ENCODE results near the gene RBM23.

Gene RBM23

DNA sequence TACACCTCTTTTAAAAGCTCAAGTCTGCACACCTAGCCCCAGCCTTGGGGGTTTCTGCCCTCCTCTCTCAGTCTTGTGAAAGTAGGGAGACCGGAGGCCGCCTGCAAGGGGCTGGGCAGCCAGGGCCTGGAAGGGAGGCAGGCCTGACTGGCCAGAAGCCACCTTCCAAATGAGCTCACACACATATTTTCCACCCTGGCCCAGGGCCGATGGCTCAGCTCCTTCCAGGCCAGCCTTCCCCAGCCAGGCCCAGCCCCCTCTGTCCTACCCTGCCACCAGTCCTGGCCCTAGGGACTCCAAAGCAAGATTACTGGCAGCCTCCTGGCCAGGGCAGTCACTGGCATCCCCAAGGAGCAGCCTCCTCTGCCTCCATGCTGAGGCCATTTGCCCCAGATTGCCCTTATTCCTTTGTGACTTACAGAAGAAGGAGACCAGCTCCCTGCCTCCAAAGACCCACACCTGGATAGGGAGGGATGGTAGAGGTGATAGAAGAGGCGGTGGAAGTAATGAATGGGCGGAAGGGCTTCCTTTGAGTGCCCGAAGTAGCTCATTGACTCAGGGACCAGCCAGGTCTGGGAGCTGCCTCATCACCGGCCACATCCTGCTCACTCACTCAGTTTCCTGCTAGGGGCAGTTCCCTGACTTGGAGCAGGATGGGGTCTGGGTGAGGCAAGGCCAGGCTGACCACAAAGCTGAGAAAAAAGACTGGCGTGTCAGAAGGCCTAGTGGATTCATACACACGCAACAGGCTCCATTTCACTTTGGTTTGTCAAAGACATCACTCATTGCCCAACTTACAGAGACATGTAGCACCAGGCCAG lies 67.8 kb downstream of the RBM23 start:
- Histone ChIP-seq H3K79me2 (ENCODE audit: insufficient read depth, low read length) (no peaks in the 10 kb centered on the region), H3K27me3 (ENCODE audit: insufficient read depth, low read length) (no peaks in the 10 kb centered on the region; the same call in 1 of the 2 replicates), H3K9me3 (ENCODE audit: low read length) (no peaks in the 10 kb centered on the region), H3K4me2 (ENCODE audit: low read length) (no peak overlapping the region), H3F3A (ENCODE audit: insufficient read depth, low read length) (no peaks in the 10 kb centered on the region), H3K9me2 (ENCODE audit: low read depth, low read length) (no peaks in the 10 kb centered on the region), H3K27ac (ENCODE audit: low read depth, low read length, poor library complexity, severe bottlenecking) (no peak overlapping the region), H3K4me1 (ENCODE audit: insufficient read depth, low read length, severe bottlenecking) (peaks cover 4% of the 10 kb centered on the region), H3K36me3 (ENCODE audit: insufficient read depth, low read length) (no peaks in the 10 kb centered on the region), H4K20me1 (ENCODE audit: insufficient read depth, low read length) (no peaks in the 10 kb centered on the region), H2AFZ (ENCODE audit: low read length) (no peak overlapping the region), H3K9ac (ENCODE audit: low read length) (no peak overlapping the region), H3K4me3 (ENCODE audit: low read depth, low read length, poor library complexity, severe bottlenecking) (no peak overlapping the region)
- no peak for TF ChIP-seq EZH2 (IDR thresholded peaks at IDR 0.05; ENCODE audit: borderline replicate concordance, low read length)
- TF ChIP-seq, protein P1, sequence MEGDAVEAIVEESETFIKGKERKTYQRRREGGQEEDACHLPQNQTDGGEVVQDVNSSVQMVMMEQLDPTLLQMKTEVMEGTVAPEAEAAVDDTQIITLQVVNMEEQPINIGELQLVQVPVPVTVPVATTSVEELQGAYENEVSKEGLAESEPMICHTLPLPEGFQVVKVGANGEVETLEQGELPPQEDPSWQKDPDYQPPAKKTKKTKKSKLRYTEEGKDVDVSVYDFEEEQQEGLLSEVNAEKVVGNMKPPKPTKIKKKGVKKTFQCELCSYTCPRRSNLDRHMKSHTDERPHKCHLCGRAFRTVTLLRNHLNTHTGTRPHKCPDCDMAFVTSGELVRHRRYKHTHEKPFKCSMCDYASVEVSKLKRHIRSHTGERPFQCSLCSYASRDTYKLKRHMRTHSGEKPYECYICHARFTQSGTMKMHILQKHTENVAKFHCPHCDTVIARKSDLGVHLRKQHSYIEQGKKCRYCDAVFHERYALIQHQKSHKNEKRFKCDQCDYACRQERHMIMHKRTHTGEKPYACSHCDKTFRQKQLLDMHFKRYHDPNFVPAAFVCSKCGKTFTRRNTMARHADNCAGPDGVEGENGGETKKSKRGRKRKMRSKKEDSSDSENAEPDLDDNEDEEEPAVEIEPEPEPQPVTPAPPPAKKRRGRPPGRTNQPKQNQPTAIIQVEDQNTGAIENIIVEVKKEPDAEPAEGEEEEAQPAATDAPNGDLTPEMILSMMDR (IDR thresholded peaks at IDR 0.05; ENCODE audit: low read length): no peak

DNA sequence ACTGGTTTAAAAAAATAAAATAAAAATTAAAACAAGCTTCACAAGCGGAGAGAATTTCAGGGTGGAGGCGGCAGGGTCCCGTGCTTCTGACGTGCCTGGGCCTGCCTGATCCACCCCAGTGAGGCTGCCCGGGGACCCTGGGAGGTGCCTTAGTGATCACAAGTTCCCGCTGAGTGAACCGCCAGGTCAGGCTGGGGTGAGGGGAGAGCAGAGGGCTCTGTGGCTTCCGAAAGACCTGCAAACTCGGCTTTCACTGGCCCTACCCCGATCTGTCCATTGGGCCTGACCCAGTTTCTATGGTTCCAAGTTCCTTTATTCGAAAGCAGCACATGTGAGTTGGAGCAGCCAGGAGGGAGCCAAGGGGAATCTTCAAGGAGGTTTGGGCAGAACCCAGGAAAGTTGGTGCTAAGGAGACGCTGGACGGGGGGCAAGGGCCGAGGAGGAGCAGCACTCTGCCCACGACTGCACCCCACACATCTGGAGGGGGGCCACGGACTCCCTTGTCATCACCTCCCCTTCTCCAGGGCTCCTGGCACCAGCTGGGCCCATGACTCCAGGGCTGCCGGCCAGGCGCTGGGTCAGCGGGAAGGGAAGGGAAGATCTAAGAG lies 69.6 kb downstream of the RBM23 start:
- H3F3A ChIP-seq (ENCODE audit: insufficient read depth, low read length): no peaks in the 10 kb centered on the region
- H3K4me1 ChIP-seq (ENCODE audit: insufficient read depth, low read length, severe bottlenecking): peaks cover 4% of the 10 kb centered on the region
- no peaks in the 10 kb centered on the region for H3K36me3 ChIP-seq (ENCODE audit: insufficient read depth, low read length)
- H2AFZ ChIP-seq (ENCODE audit: low read length): no peak overlapping the region
- TF ChIP-seq EZH2 (IDR thresholded peaks at IDR 0.05; ENCODE audit: borderline replicate concordance, low read length): no peak
- TF ChIP-seq, protein P1 (IDR thresholded peaks at IDR 0.05; ENCODE audit: low read length): no peak
- no peaks in the 10 kb centered on the region for H3K9me3 ChIP-seq (ENCODE audit: low read length)
- no peak overlapping the region for H3K4me3 ChIP-seq (ENCODE audit: low read depth, low read length, poor library complexity, severe bottlenecking)
- H3K9me2 ChIP-seq (ENCODE audit: low read depth, low read length): no peaks in the 10 kb centered on the region
- no peak overlapping the region for H3K9ac ChIP-seq (ENCODE audit: low read length)
- no peaks in the 10 kb centered on the region for H3K79me2 ChIP-seq (ENCODE audit: insufficient read depth, low read length)
- no peaks in the 10 kb centered on the region for H4K20me1 ChIP-seq (ENCODE audit: insufficient read depth, low read length)
- no peak overlapping the region for H3K27ac ChIP-seq (ENCODE audit: low read depth, low read length, poor library complexity, severe bottlenecking)
- no peaks in the 10 kb centered on the region; the same call in 1 of the 2 replicates for H3K27me3 ChIP-seq (ENCODE audit: insufficient read depth, low read length)
- H3K4me2 ChIP-seq (ENCODE audit: low read length): no peak overlapping the region

DNA sequence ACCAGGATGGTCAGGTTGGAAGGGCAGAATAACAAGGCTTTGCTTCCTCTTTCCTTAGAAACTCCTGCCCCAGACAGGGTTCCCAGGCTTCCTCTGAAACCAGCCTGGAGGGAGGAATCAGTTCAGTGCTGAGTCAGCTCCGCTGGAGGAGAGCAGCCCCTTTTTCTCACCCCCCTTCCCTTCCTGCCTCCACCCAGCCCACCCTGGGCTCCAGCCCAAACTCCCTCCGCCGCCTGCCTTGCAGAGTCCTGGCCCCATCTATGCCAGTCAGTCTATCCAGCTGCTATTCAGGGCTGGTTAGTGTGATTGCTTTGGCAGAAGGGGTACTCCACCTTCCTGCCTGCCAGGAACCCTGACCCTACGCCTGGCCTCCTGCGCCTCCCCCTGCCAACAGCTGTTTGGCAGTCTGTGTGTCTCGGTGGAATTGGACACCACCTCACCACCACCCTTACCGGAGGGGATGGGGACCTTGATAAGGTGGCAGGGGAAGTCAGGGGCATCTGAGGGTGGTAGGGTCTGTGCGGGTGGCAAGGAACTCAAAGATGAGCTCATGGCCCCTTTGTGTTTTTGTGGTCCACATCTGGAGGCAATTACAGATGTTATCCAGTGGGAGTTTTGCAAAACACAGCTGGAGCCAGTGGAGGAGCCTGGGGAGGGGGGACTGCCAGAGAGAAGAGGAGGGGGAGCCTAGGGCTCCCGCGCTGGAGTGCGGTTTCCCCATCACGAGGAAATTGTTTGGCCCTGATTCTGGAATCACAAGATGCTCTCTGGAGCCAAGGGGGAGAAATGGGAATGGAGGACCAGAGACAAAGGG lies 70.4 kb downstream of the RBM23 start:
- no peaks in the 10 kb centered on the region for H3F3A ChIP-seq (ENCODE audit: insufficient read depth, low read length)
- H3K9me2 ChIP-seq (ENCODE audit: low read depth, low read length): no peaks in the 10 kb centered on the region
- no peaks in the 10 kb centered on the region for H3K9me3 ChIP-seq (ENCODE audit: low read length)
- H3K9ac ChIP-seq (ENCODE audit: low read length): no peak overlapping the region
- no peaks in the 10 kb centered on the region; the same call in 1 of the 2 replicates for H3K27me3 ChIP-seq (ENCODE audit: insufficient read depth, low read length)
- H4K20me1 ChIP-seq (ENCODE audit: insufficient read depth, low read length): no peaks in the 10 kb centered on the region
- TF ChIP-seq EZH2 (IDR thresholded peaks at IDR 0.05; ENCODE audit: borderline replicate concordance, low read length): no peak
- TF ChIP-seq, protein P1 (IDR thresholded peaks at IDR 0.05; ENCODE audit: low read length): no peak
- H3K36me3 ChIP-seq (ENCODE audit: insufficient read depth, low read length): no peaks in the 10 kb centered on the region
- no peak overlapping the region for H3K27ac ChIP-seq (ENCODE audit: low read depth, low read length, poor library complexity, severe bottlenecking)
- no peaks in the 10 kb centered on the region for H3K79me2 ChIP-seq (ENCODE audit: insufficient read depth, low read length)
- H3K4me2 ChIP-seq (ENCODE audit: low read length): no peak overlapping the region
- no peak overlapping the region for H3K4me3 ChIP-seq (ENCODE audit: low read depth, low read length, poor library complexity, severe bottlenecking)
- H2AFZ ChIP-seq (ENCODE audit: low read length): no peak overlapping the region
- H3K4me1 ChIP-seq (ENCODE audit: insufficient read depth, low read length, severe bottlenecking): peaks cover 4% of the 10 kb centered on the region
